H9 (cell line): ENCODE measurements around the gene TSPYL1. TPM values are rescaled to one million over a fixed set of nuclear protein-coding genes. Genes with fewer than 3 reads are reported as not detected.

ENCODE experiments used
- DNase-seq: peaks from one replicate; pipeline ENCODE4 v3.0.0-alpha.2; 2017
- H2AFZ ChIP-seq: one replicate; pipeline ENCODE4 v1.6.1; 2013; ENCODE audit warnings: mild to moderate bottlenecking, low read length, control low read depth, moderate library complexity
- H2AK5ac ChIP-seq: 2 replicates; pipeline ENCODE4 v1.6.1; 2013; ENCODE audit warnings: low read length, control low read depth, mixed read lengths; ENCODE audit not compliant: insufficient read length
- H2BK120ac ChIP-seq: one replicate; pipeline ENCODE4 v1.6.1; 2013; ENCODE audit warnings: low read depth, mild to moderate bottlenecking, low read length, control low read depth, inconsistent platforms; ENCODE audit not compliant: poor library complexity, severe bottlenecking
- H2BK12ac ChIP-seq: 2 replicates; pipeline ENCODE4 v1.6.1; 2013; ENCODE audit warnings: low read length, control low read depth, mixed read lengths, low read depth; ENCODE audit not compliant: insufficient read length
- H2BK15ac ChIP-seq: 2 replicates; pipeline ENCODE4 v1.6.1; 2013; ENCODE audit warnings: low read depth, low read length, control low read depth
- H2BK20ac ChIP-seq: one replicate; pipeline ENCODE4 v1.6.1; 2013; ENCODE audit warnings: low read depth, mild to moderate bottlenecking, low read length, control low read depth, inconsistent platforms; ENCODE audit not compliant: poor library complexity, severe bottlenecking
- H2BK5ac ChIP-seq: 2 replicates; pipeline ENCODE4 v1.6.1; 2013; ENCODE audit warnings: low read length, control low read depth, mixed read lengths; ENCODE audit not compliant: insufficient read length
- H3K14ac ChIP-seq: 2 replicates; pipeline ENCODE4 v1.6.1; 2013; ENCODE audit warnings: low read length, control low read depth; ENCODE audit not compliant: insufficient read depth
- H3K18ac ChIP-seq: 2 replicates; pipeline ENCODE4 v1.6.1; 2013; ENCODE audit warnings: low read depth, mild to moderate bottlenecking, mixed read lengths, low read length, control low read depth; ENCODE audit not compliant: insufficient read length
- H3K23ac ChIP-seq: 2 replicates; pipeline ENCODE4 v1.6.1; 2013; ENCODE audit warnings: low read length, control low read depth, mixed read lengths, low read depth; ENCODE audit not compliant: insufficient read length
- H3K23me2 ChIP-seq: 2 replicates; pipeline ENCODE4 v1.6.1; 2013; ENCODE audit warnings: low read depth, mild to moderate bottlenecking, mixed read lengths, low read length, control low read depth; ENCODE audit not compliant: insufficient read length, poor library complexity, severe bottlenecking
- H3K27ac ChIP-seq: 2 replicates; pipeline ENCODE4 v1.5.1; 2013; ENCODE audit warnings: low read length, control low read depth, mixed read lengths, low read depth; ENCODE audit not compliant: insufficient read length
- H3K27me3 ChIP-seq: 2 replicates; pipeline ENCODE4 v1.6.1; 2013; ENCODE audit warnings: low read length, control low read depth, inconsistent platforms; ENCODE audit not compliant: insufficient read depth
- H3K4ac ChIP-seq: 2 replicates; pipeline ENCODE4 v1.6.1; 2013; ENCODE audit warnings: low read depth, mild to moderate bottlenecking, control low read depth, inconsistent platforms, low read length, moderate library complexity
- H3K4me1 ChIP-seq: 2 replicates; pipeline ENCODE4 v1.6.1; 2013; ENCODE audit warnings: low read length, control low read depth, inconsistent platforms; ENCODE audit not compliant: insufficient read depth
- H3K4me2 ChIP-seq: 2 replicates; pipeline ENCODE4 v1.6.1; 2013; ENCODE audit warnings: low read length, control low read depth, mixed read lengths; ENCODE audit not compliant: insufficient read length, insufficient read depth
- H3K56ac ChIP-seq: 2 replicates; pipeline ENCODE4 v1.6.1; 2013; ENCODE audit warnings: low read depth, mild to moderate bottlenecking, mixed read lengths, low read length, control low read depth; ENCODE audit not compliant: insufficient read length
- H3K79me1 ChIP-seq: 2 replicates; pipeline ENCODE4 v1.6.1; 2013; ENCODE audit warnings: low read depth, mild to moderate bottlenecking, moderate library complexity, low read length, control low read depth, inconsistent platforms; ENCODE audit not compliant: insufficient read depth, poor library complexity, severe bottlenecking
- H3K79me2 ChIP-seq: 2 replicates; pipeline ENCODE4 v1.6.1; 2013; ENCODE audit warnings: low read length, control low read depth, inconsistent platforms; ENCODE audit not compliant: insufficient read depth
- H3K9ac ChIP-seq: 2 replicates; pipeline ENCODE4 v1.6.1; 2013; ENCODE audit warnings: low read length, control low read depth, mixed read lengths; ENCODE audit not compliant: insufficient read length; ENCODE audit errors: extremely low read depth
- H3K9me3 ChIP-seq: one replicate; pipeline ENCODE4 v1.6.1; 2013; ENCODE audit warnings: low read depth, low read length, inconsistent platforms; ENCODE audit not compliant: control insufficient read depth
- H3T11ph ChIP-seq: one replicate; pipeline ENCODE4 v1.6.1; 2013; ENCODE audit warnings: mild to moderate bottlenecking, low read length, control low read depth, inconsistent platforms
- H4K20me1 ChIP-seq: one replicate; pipeline ENCODE4 v1.6.1; 2013; ENCODE audit not compliant: control insufficient read depth, insufficient read length, insufficient read depth
- H4K5ac ChIP-seq: 2 replicates; pipeline ENCODE4 v1.6.1; 2013; ENCODE audit warnings: low read depth, mild to moderate bottlenecking, mixed read lengths, low read length, control low read depth; ENCODE audit not compliant: insufficient read length
- H4K8ac ChIP-seq: replicated peaks from 2 replicates; pipeline ENCODE4 v1.6.1; 2013; ENCODE audit warnings: low read length, control low read depth, mixed read lengths, low read depth; ENCODE audit not compliant: insufficient read length
- H4K91ac ChIP-seq: 2 replicates; pipeline ENCODE4 v1.6.1; 2013; ENCODE audit warnings: low read depth, mild to moderate bottlenecking, moderate library complexity, mixed read lengths, low read length, control low read depth; ENCODE audit not compliant: insufficient read length
- H3K27ac Mint-ChIP-seq, 3 experiments: 2 replicates in 2 of 3; 3 replicates in 1 of 3; pipeline ENCODE4 v1.8.0; 2020 to 2021; ENCODE audit warnings: mixed read lengths in 3 of 3, mild to moderate bottlenecking in 1 of 3, moderate library complexity in 1 of 3
- H3K27me3 Mint-ChIP-seq: 2 replicates; pipeline ENCODE4 v1.8.0; 2021; ENCODE audit warnings: low read depth, mild to moderate bottlenecking, moderate library complexity, mixed read lengths
- H3K36me3 Mint-ChIP-seq, 3 experiments: 2 replicates in 2 of 3; 3 replicates in 1 of 3; pipeline ENCODE4 v1.8.0; 2020 to 2021; ENCODE audit warnings: low read depth in 3 of 3, mixed read lengths in 3 of 3; ENCODE audit not compliant: insufficient read depth in 1 of 3
- H3K4me1 Mint-ChIP-seq, 2 experiments: 2 replicates each; pipeline ENCODE4 v1.8.0; 2020; ENCODE audit warnings: mixed read lengths in 2 of 2
- H3K4me3 Mint-ChIP-seq, 2 experiments: 2 replicates in 1 of 2; 3 replicates in 1 of 2; pipeline ENCODE4 v1.8.0; 2020 to 2021; ENCODE audit warnings: mild to moderate bottlenecking in 2 of 2, mixed read lengths in 2 of 2, moderate library complexity in 1 of 2
- H3K9me3 Mint-ChIP-seq, 2 experiments: 2 replicates in 1 of 2; 3 replicates in 1 of 2; pipeline ENCODE4 v1.8.0; 2020; ENCODE audit warnings: mild to moderate bottlenecking in 2 of 2, mixed read lengths in 2 of 2, moderate library complexity in 1 of 2
- CTCF ChIP-seq: fragments of 200-600 bp; sonication (generic); conservative IDR thresholded peaks from 3 replicates; pipeline ENCODE4 v1.8.0; 2021; ENCODE audit warnings: antibody characterized with exemption, mild to moderate bottlenecking
- WGBS: extraction: QIAGEN DNeasy Blood & Tissue Kit; methylation state at CpG from one replicate; pipeline ENCODE4 v1.1.7; 2013; ENCODE audit warnings: missing lambda C conversion rate, low lambda C conversion rate, mixed read lengths; ENCODE audit not compliant: insufficient read length; ENCODE audit errors: extremely low coverage; 5-methylcytosine and 5-hydroxymethylcytosine counted together
- total RNA-seq: library from RNA; stranded (reverse); gene quantifications from 2 replicates; pipeline ENCODE4 v1.2.1, GENCODE V29; 2021

The TSPYL1 gene
- total RNA-seq, 1 experiment from 2014 or later = 75.3 TPM

DNA sequence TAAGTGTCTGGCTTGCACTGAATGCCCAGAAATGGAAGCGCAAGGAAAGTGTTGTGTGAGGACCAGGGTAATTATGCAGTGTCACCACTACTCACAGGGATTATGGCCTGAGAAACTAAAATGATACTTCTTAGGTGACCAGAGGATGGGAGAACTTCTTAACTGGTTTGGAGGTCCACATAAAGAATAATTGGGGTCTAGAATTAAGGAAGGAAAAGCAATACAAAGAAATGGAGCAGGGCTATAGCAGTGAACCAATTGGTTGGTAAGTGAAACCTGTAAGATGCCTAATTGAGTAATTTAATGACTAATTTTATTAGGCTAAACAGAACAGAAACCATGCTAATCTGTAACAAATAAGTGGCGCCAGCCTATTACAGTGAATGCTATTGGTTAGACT is 31.2 kb downstream of the TSPYL1 start:
- WGBS = no CpG with 5 or more reads among the region's 2 CpGs
- Mint-ChIP-seq H3K36me3 (peaks cover 4 to 17% (median 6%) of the 10 kb centered on the region in 3 experiments; a peak in 5 of 7 replicates), H3K27me3 (no peaks in the 10 kb centered on the region), H3K4me3 (no peak overlapping the region), H3K4me1 (peaks cover 26 to 28% of the 10 kb centered on the region in 2 experiments), H3K27ac (peak overlapping the region in 1 of 3 experiments; percentile 42; a peak in 2 of 7 replicates), H3K9me3 (no peaks in the 10 kb centered on the region)
- H3K4ac ChIP-seq = no peak overlapping the region
- no peak for DNase-seq
- no peak overlapping the region for H3K9ac ChIP-seq
- peaks cover 3% of the 10 kb centered on the region; the same call in 1 of the 2 replicates for H3K79me2 ChIP-seq
- no peaks in the 10 kb centered on the region for H4K20me1 ChIP-seq
- H4K8ac ChIP-seq = no peak overlapping the region
- H2BK120ac ChIP-seq = no peak overlapping the region
- H2BK5ac ChIP-seq = no peak overlapping the region
- H2BK20ac ChIP-seq = no peak overlapping the region
- no peak overlapping the region for H3K23ac ChIP-seq
- no peak overlapping the region for H2AFZ ChIP-seq
- no peaks in the 10 kb centered on the region for H3K9me3 ChIP-seq
- H3K4me2 ChIP-seq = no peak overlapping the region
- H2BK12ac ChIP-seq = no peak overlapping the region
- no peak overlapping the region for H4K91ac ChIP-seq
- H3K14ac ChIP-seq = no peak overlapping the region
- no peaks in the 10 kb centered on the region for H3K27me3 ChIP-seq
- H2AK5ac ChIP-seq = no peak overlapping the region
- H3K18ac ChIP-seq = no peak overlapping the region
- peaks cover 6% of the 10 kb centered on the region for H3K23me2 ChIP-seq
- no peak overlapping the region for H2BK15ac ChIP-seq
- H3K27ac ChIP-seq = no peak overlapping the region
- no peak overlapping the region for H3K56ac ChIP-seq
- no peaks in the 10 kb centered on the region for H3K79me1 ChIP-seq
- no peak overlapping the region for H3T11ph ChIP-seq
- H3K4me1 ChIP-seq = peaks cover 10% of the 10 kb centered on the region; the same call in 1 of the 2 replicates
- no peak overlapping the region for H4K5ac ChIP-seq
- no peak for TF ChIP-seq CTCF
